OCI-LY7 (cell line): ENCODE measurements around the gene CAMKK1. TPM values are rescaled to one million over a fixed set of nuclear protein-coding genes. Genes with fewer than 3 reads are reported as not detected.

Experiments
- BruUV-seq: library from RNA; stranded (reverse); fragments of 400-500 nt; replicated peaks from 2 replicates; lab custom pipeline; 2021; lab: Mats Ljungman, UMichigan
- CTCF ChIA-PET: fragments of 300-600 bp; sonication (Branson Sonifier 250); formaldehyde crosslinking; loops from one replicate; lab custom pipeline; 2022; ENCODE audit warnings: antibody characterized with exemption; ENCODE audit not compliant: unreplicated experiment; lab: Charles Lee
- POLR2A ChIA-PET: fragments of 300-600 bp; sonication (Branson Sonifier 250); formaldehyde crosslinking; loops from one replicate; lab custom pipeline; 2022; ENCODE audit warnings: antibody characterized with exemption; lab: Charles Lee
- DNase-seq: peaks from one replicate; pipeline ENCODE4 v3.0.0-alpha.2; 2015; ENCODE audit warnings: low spot score
- H2AFZ ChIP-seq: fragments of 200-600 bp; sonication (generic), shearing (Covaris generic); 2 replicates; pipeline ENCODE4 v1.6.1; 2014; ENCODE audit warnings: mild to moderate bottlenecking, antibody characterized with exemption, low read length, moderate library complexity
- H3K27ac ChIP-seq: fragments of 200-600 bp; sonication (generic); 2 replicates; pipeline ENCODE4 v1.5.1; 2014; ENCODE audit warnings: mixed run types, low read depth, mild to moderate bottlenecking, moderate library complexity, low read length, inconsistent platforms; ENCODE audit not compliant: poor library complexity, severe bottlenecking
- H3K36me3 ChIP-seq: fragments of 200-600 bp; sonication (generic); 2 replicates; pipeline ENCODE4 v1.6.1; 2014; ENCODE audit warnings: mild to moderate bottlenecking, antibody characterized with exemption, low read length, moderate library complexity, mixed read lengths; ENCODE audit not compliant: insufficient read depth
- H3K4me1 ChIP-seq: fragments of 200-600 bp; sonication (generic); 2 replicates; pipeline ENCODE4 v1.5.1; 2014; ENCODE audit warnings: mild to moderate bottlenecking, low read length; ENCODE audit not compliant: insufficient read depth, poor library complexity, severe bottlenecking
- H3K4me2 ChIP-seq: fragments of 200-600 bp; sonication (generic); 2 replicates; pipeline ENCODE4 v1.6.1; 2014; ENCODE audit warnings: mild to moderate bottlenecking, low read length
- H3K4me3 ChIP-seq: fragments of 200-600 bp; sonication (generic); 2 replicates; pipeline ENCODE4 v1.5.1; 2014; ENCODE audit warnings: mild to moderate bottlenecking, low read depth, low read length; ENCODE audit not compliant: poor library complexity, severe bottlenecking
- H3K79me2 ChIP-seq: fragments of 200-600 bp; sonication (generic); 2 replicates; pipeline ENCODE4 v1.6.1; 2016; ENCODE audit warnings: low read depth, mild to moderate bottlenecking, low read length, moderate library complexity, mixed read lengths; ENCODE audit not compliant: insufficient read depth
- H3K9me2 ChIP-seq: fragments of 200-600 bp; sonication (generic); 2 replicates; pipeline ENCODE4 v1.6.1; 2016; ENCODE audit warnings: mild to moderate bottlenecking, low read length, mixed read lengths; ENCODE audit not compliant: insufficient read depth
- H3K9me3 ChIP-seq: fragments of 200-600 bp; sonication (generic); 2 replicates; pipeline ENCODE4 v1.6.1; 2014; ENCODE audit warnings: mild to moderate bottlenecking, mixed run types, low read length, mixed read lengths
- H4K20me1 ChIP-seq: fragments of 200-600 bp; sonication (generic); 2 replicates; pipeline ENCODE4 v1.6.1; 2014; ENCODE audit warnings: mild to moderate bottlenecking, antibody characterized with exemption, low read length, moderate library complexity, mixed read lengths; ENCODE audit not compliant: insufficient read depth
- EZH2phosphoT487 ChIP-seq: fragments of 200-600 bp; sonication (generic); IDR thresholded peaks from 2 replicates; pipeline ENCODE4 v1.6.1; 2018; ENCODE audit warnings: low read depth, borderline replicate concordance, mild to moderate bottlenecking, mixed run types, antibody characterized with exemption, low read length, moderate library complexity, mixed read lengths
- intact Hi-C: fragments of 100-400 bp; cut with micrococcal nuclease; formaldehyde crosslinking; loops from one replicate; pipeline ENCODE4 v1.10.0; 2022; ENCODE audit not compliant: unreplicated experiment
- total RNA-seq, 2 experiments: library from RNA; depleted of rRNA in 1 of 2; stranded (reverse); fragments of >200 nt in 1 of 2; shearing (Covaris generic) in 1 of 2; gene quantifications; 2 replicates each; pipeline ENCODE4 v1.2.3, GENCODE V29; 2014 to 2022
- TF ChIP-seq, protein P1 (sequence below): fragments of 200-600 bp; sonication (generic); conservative IDR thresholded peaks from 2 replicates; pipeline ENCODE4 v1.5.1; 2014; ENCODE audit warnings: mild to moderate bottlenecking, antibody characterized with exemption, low read length, moderate library complexity, mixed read lengths

CAMKK1 gene
- total RNA-seq, 2 experiments from 2014 or later = 2.7 TPM

GRCh38 chr17:3890082-3890877 is 2.6 kb downstream of the CAMKK1 start:
- no peak for DNase-seq
- H2AFZ ChIP-seq = no peak overlapping the region

GRCh38 chr17:3889325-3890012 is 3.4 kb downstream of the CAMKK1 start:
- ChIA-PET CTCF (no interaction called here), POLR2A (interaction anchor here (0.7 kb wide), 1 partner anchor 223 kb away, joined by 3 read pairs; no protein-coding TSS in a partner anchor)
- H3K4me1 ChIP-seq = peaks cover 28% of the 10 kb centered on the region
- no peaks in the 10 kb centered on the region for H4K20me1 ChIP-seq
- no peaks in the 10 kb centered on the region for H3K36me3 ChIP-seq
- H3K79me2 ChIP-seq = no peaks in the 10 kb centered on the region
- no peak overlapping the region for H3K4me2 ChIP-seq
- H3K9me3 ChIP-seq = no peaks in the 10 kb centered on the region
- no peak for TF ChIP-seq EZH2phosphoT487
- TF ChIP-seq, protein P1, sequence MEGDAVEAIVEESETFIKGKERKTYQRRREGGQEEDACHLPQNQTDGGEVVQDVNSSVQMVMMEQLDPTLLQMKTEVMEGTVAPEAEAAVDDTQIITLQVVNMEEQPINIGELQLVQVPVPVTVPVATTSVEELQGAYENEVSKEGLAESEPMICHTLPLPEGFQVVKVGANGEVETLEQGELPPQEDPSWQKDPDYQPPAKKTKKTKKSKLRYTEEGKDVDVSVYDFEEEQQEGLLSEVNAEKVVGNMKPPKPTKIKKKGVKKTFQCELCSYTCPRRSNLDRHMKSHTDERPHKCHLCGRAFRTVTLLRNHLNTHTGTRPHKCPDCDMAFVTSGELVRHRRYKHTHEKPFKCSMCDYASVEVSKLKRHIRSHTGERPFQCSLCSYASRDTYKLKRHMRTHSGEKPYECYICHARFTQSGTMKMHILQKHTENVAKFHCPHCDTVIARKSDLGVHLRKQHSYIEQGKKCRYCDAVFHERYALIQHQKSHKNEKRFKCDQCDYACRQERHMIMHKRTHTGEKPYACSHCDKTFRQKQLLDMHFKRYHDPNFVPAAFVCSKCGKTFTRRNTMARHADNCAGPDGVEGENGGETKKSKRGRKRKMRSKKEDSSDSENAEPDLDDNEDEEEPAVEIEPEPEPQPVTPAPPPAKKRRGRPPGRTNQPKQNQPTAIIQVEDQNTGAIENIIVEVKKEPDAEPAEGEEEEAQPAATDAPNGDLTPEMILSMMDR = no peak
- no peaks in the 10 kb centered on the region for H3K9me2 ChIP-seq
- intact Hi-C loops = no loop called here
- no peak overlapping the region for H3K27ac ChIP-seq
- DNase-seq = no peak
- H3K4me3 ChIP-seq = no peak overlapping the region
- no TSS peak for BruUV-seq
- H2AFZ ChIP-seq = no peak overlapping the region

More at GRCh38 chr17:3890082-3890877, 2.6 kb downstream of the CAMKK1 start:
- H3K9me3 ChIP-seq = no peaks in the 10 kb centered on the region
- H3K4me2 ChIP-seq = no peak overlapping the region
- intact Hi-C loops = no loop called here
- CTCF ChIA-PET = no interaction called here
- TF ChIP-seq, protein P1 = no peak
- TF ChIP-seq EZH2phosphoT487 = no peak
- POLR2A ChIA-PET = interaction anchor here (0.7 kb wide), 1 partner anchor 224 kb away, joined by 3 read pairs; no protein-coding TSS in a partner anchor
- no peak overlapping the region for H3K27ac ChIP-seq
- H3K4me1 ChIP-seq = peaks cover 33% of the 10 kb centered on the region
- no TSS peak for BruUV-seq
- no peaks in the 10 kb centered on the region for H3K79me2 ChIP-seq
- no peaks in the 10 kb centered on the region for H4K20me1 ChIP-seq
- H3K9me2 ChIP-seq = no peaks in the 10 kb centered on the region
- no peaks in the 10 kb centered on the region for H3K36me3 ChIP-seq
- no peak overlapping the region for H3K4me3 ChIP-seq
